Stimulated activated CD4-positive, alpha-beta T cell treated with anti-CD3 and anti-CD28 coated beads, Interleukin-4, amount 100 ng/mL, for 24 hours (primary cell): ENCODE measurements around the gene PHKB.
A peak's percentile ranks its signal among the peaks of the same experiment; 100 is the strongest.

Source experiments
- DNase-seq: peaks from one replicate; pipeline ENCODE4 v3.0.0-alpha.2; 2020

Gene PHKB

DNA sequence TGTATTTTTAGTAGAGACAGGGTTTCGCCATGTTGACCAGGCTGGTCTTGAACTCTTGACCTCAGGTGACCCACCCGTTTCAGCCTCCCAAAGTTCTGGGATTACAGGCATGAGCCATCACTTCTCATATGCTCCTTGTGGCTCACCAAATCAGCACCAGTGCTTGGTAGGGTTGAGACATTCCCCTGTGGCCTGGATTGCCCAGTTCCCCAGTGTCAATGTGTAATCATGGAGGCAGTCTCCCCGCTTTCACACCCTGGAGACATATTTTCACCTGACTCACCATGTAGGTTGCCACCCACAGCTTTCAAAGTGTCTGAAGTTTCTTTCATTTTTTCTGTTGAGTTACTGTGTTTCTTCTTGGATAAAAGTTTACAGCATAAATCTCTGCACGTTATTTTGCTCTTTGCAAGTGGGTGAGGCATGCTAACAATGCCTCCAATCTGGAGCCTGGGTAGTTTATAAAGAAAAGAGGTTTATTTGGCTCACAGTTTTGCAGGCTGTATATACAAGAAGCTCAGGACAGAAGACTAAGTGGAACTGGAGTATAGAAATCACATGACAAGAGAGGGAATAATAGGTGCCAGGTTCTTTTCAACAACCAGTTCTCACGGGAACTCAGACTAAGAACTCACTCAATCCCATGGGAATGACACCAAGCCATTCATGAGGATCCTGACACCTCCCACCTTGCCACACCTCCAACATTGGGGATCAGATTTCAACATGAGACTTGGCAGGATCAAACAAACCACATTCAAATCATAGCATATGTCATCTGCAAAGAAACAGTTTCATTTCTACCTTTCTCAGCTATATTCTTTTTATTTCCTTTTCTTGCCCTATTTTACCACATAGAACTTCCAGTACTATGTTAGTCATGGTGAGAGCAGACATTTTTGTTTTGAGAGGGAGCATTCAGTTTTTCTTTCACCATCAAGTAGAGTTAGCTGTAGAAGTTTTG lies 113.2 kb downstream of the PHKB start:
- DNase-seq, result peak; percentile 59

DNA sequence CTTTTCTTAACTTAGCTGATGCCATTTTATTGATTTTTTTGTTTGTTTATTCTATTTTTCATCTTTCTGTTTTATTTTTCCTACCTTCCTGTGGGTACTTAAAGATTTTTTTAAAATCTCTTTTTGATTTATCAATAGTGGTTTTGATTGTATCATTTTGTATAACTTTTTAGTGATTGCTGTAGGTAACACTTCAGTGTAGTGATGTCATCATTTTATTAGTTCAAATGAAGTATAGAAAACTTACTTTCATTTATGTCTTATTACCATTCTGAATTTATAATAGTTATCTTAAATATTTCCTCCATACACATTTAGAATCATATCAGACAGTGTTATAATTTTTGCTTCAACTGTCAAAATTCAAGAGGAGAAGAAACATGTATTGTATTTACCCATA lies 115.9 kb downstream of the PHKB start:
- DNase-seq, result no peak

DNA sequence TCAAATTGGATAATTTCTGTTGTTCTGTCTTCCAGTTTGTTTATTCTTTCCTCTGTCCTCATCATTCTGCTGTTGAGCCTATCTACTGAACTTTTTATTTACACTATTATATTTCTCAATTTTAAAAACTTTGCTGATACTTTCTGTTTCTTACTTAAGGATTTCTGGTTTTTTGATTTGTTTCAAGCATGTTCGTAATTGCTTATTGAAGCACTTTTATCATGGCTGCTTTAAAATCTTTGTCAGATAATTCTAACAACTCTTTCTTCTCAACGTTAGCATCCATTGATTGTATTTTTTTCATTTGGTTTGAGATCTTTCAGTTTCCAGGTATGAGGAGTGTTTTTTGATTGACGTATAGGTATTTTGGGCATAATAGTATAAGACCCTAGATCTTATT lies 116.9 kb downstream of the PHKB start:
- no peak for DNase-seq

DNA sequence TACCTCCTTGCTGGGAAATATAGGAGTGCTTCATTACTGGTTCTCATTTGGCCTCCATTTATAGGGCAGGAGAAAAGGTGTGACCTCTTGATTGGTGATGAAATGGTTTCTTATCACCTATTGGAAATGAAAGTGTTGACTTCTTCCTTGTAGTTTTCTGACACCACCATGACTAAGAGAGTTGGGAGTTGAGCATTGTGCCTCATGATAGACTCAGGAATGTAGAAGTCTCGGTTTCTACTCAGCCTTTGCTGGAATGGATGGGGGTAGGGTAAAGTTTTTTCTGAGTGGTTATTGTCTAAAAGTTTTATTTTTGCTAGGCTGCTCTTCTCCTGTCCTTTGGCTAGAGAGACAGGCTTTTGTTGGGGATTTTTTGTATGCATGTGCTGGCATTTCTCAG lies 117.4 kb downstream of the PHKB start:
- DNase-seq, result no peak

DNA sequence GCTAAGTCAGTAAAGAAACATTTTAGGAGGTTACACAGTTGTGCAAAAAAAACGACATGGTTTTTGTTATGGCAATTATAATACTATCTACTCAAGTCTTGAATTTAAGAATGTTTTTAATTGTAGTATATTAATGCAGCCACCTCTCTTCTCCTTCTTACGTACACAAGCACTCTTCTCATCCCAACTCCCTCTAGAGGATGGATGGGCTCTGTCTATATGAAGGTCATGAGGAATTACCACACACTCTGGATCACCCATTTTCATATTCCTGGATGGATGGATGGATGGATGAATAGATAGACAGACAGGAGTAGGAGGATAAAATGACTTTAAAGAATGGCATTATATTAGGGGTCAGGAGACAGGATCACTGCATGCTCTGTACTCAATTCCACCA lies 120.0 kb downstream of the PHKB start:
- no peak for DNase-seq

DNA sequence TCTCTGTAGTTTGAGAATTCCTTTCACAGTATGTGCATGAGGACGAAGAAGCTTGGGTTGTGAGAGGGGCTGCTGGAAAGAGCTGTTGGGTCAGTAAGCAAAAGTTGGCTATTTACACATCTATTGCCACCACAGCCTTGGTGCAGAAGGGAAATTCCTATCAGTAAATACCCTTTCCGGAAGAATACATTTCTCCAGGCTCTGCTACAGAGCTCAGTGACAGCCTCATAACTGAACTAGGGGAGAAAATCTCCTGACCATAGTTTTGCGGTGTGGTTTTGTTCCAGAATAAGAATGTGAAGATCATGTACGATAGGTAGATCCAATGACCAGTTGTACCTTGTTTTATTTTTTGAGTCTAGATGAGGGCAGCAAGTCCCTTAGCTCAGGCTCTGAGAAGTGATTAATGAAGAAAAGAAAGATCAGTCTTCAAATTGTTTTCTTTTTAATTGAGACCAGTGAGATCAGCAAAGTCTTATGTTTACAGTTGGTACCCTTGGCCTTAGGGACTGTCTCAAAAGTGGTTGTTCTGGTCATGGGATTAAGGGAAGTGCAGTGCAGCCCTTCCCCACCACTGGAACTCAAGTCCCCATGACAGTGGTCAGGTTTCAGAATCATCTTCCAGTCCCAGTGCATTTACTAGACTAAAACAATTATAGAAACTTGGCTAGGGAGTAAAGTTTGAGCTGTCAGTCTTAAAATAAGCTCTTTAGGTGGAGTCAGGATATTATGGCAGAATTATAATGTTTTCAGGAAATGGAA lies 123.5 kb downstream of the PHKB start:
- no peak for DNase-seq

DNA sequence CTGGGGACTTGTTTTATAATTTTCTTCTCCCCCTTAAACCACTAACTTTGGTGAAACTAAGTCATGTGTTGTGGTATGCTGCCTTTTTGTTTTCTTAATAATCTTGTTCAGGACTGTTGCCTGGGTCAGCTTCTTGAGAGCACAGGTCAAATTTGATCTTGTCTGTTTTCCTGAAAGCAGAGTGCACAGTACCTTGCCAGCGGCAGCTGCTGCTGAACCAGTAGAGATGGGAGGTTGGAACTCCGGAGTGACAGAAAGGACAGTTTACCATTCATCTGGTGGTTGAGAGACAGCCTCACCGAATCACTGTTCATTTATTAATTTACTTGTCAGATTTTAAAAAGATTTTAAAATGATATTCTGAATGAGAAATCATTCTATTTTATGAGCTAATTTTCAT lies 125.0 kb downstream of the PHKB start:
- DNase-seq, result no peak

DNA sequence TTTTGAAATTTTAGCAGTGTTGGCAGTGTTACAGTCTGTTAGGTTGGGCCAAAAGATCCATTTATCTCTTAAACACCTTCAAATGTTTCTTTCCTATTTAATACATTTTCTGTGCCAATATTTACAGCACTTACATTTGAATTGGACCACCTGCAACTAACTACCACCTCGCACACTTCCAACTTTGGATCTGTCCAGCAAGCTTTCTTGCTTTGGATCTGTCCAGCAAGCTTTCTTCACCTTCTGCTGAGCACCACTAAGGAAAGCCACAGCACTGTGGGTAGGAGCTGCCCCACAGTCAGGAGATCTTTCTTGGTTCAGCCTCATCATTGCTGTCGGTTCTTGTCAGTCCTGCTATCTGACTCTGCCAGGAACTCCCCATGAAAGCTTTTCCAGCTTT lies 129.3 kb downstream of the PHKB start:
- DNase-seq, result no peak

DNA sequence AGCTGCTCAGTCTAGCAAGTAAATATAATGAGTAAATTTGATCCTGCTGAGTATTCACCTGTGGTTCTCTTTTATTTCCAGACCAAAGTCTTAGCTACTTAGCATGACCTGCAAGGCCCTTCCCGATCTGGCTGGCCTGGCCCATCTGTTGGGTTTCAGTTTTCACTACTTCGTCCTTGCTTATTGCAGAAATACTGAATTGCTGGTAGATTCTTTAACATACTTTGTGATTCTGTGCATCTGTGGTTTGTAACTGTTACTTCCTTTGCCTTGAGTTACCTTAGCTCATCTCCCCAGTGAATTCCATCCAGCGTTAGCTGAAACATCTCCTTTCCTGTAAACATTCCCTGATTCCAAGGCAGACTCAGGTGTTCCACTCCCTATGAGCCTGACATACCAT lies 131.1 kb downstream of the PHKB start:
- no peak for DNase-seq

DNA sequence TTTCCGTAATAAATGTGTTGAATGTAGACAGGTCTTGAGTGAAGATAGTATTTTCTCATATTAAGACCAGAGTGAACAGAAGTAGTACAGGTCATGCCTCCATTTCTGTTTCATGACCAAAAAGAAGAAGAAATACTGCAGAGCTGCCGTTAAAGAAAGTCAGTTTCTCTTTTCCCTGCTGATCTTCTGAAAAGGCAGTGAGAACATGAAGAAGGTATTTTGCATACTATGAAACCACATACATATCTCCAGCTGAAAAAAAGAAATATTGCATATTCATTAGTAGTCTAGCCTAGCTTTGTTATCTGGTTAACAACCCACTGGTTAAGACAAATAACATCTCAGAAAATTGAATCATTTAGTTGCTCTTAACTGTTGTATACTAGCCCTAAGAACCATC lies 138.4 kb downstream of the PHKB start:
- DNase-seq, result no peak

DNA sequence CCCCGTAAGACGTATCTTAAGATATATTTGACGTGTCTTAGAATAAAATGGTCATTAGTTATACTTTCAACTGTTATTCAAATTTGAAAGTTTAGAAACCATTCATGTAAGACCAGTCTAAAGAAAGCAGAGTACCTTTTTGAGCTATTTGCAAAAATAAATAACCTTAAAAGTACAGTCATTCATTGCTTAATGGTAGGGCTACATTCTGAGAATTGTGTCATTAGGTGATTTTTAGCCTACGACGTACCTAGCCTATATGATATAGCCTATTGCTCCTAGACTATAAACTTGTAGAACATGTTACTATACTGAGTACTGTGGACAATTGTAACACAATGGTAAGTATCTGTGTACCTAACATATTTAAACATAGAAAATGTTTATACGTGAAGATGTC lies 139.2 kb downstream of the PHKB start:
- no peak for DNase-seq

DNA sequence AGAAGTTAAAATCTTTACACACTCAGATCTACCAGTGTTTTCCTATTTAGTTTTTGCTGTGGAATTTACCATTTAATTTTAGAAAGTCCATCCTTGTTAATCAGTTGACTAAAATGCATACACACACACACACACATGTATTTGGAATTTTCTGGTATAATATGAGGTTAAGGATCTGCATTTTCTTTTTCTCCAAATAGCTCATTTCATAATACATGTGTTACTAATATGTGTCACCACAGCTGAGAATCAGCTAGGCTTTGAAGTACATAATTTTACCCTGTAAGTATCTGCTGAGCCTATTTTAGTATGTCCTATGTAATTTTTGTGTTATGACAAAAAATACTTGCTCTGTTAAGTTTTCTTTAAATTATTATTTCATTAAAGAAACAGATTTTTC lies 143.2 kb downstream of the PHKB start:
- DNase-seq, result no peak

DNA sequence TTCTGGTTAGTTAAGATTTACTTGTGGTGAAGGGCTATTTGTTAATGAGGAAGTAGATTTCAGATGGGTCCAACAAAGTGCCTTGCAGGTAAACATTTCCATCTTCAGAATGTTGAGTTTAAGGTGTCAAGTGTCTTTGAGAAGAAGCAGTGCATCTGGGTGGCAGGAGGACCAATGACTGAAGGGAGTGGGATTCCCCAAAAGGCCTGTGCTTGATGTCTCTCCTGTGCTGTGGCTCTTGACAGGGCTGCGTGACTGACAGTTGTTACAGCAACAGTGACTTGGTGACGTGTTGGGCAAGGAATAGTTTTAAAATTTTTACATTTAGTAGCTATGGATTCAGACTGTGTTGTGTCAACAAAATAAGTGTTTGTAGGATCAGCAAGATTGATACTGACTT lies 149.9 kb downstream of the PHKB start:
- no peak for DNase-seq

DNA sequence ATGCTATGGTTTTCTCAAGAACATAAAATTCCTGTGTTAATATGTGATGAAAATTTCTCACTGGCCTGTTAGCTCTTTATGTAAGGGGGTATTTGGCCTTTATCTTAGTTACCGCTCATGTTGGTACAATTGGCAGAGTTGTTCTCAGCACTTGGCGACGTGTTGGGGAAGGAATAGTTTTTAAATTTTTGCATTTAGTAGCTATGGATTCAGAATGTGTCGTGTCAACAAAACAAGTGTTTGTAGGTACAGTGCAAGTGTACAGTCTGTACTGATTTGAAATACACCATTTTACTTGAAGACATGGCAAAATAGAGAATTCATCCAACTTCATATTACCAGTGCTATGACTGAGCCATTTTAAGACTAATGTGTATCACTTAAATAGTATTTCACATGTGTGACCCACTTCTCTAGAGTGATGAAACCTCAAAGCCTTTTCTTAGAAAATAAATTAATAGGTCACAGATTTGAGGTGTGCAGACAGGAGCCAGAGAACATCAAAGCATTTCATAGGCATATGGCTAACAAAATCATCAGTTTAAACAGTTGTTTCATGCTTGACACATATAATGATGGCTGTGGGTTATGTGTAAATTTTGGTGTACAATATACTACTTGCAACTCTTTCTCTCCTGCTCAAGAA lies 150.8 kb downstream of the PHKB start:
- DNase-seq, result no peak

DNA sequence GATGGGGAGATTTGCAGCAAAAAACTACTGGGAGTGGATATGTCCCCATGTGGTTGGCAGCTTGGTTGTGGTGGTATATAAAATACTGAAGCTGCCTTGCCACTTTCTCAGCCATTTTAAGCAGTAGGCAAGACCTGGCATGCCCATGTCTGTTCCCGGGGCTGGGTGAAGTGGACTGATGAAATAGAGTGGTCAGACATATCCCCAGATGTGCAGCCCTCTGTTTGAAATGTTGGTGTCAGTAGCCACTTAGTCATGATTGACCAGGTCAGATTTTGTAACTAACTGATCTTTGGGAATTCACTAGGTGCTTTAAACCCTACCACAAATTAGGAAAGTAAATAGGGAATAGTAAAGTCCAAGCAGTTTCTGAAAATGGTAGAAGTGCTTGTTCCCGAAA lies 151.6 kb downstream of the PHKB start:
- DNase-seq, result no peak

DNA sequence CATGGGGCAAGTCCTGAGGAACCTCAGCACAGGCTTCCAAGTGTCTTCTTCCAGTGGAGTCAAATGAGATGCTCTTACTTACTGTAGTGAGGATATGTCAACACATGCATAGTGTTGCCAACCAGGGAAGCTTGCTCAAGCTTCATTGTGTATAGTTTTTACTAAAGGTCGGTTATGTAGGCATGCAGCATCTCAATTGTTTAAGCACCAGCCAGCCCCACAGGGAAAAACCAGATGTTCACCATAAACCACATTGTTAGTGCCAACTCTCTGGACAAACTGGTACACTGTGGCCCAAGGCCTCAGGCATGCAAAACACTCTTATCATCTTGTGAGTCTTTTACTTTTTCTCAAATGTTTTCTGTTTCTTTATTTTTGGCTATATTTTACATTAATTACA lies 152.1 kb downstream of the PHKB start:
- no peak for DNase-seq

DNA sequence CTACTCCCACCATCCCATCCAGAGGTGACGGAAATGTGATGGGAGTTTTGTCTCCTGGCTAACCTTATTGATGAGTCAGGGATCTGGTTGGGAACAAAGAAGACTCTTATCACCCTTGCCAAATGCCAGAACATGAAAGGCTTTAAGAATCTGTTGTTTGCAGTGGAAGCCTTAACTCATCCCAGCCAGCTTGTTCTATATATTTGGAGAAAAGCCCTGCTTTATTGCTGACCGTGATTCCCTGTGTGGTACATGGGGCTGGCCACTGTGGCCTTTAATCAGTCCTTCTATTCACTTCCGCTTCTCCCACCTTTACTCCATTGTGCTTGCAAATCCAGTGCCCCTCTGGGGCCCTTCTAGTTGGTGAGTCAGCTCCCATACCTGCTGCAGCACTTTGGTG lies 156.6 kb downstream of the PHKB start:
- DNase-seq, result no peak

DNA sequence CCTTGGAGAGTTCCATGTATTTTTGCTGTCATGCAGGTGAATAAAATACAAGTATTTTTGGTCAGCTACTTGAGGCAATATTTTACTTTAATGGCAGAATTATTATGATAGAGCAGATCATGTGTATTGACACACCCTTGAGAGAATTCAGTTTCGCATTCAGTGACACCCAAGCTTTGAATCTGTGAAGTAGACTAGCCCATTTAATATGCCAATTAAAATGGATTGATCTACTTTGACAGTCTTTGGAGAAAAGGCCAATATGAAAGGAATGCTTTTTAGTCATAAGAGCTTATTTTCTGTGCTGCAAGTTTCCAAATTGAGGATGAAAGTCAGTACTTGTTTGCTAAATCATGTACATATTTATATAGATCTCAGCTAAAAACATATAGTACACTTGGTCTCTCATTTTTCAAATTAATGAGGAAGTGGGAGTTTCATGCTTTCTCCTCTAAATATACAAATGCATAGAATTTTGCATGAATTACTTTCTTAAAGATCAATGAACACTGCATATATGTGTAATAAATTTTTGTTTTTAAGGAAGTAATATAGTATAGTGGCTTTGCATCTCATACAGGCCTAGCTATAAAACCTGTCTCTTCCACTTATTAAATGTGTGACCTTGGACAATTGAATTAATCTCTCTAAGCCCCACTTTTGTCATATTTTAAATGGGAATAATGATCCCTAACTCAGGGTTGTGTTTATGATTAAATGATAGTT lies 161.5 kb downstream of the PHKB start:
- no peak for DNase-seq

DNA sequence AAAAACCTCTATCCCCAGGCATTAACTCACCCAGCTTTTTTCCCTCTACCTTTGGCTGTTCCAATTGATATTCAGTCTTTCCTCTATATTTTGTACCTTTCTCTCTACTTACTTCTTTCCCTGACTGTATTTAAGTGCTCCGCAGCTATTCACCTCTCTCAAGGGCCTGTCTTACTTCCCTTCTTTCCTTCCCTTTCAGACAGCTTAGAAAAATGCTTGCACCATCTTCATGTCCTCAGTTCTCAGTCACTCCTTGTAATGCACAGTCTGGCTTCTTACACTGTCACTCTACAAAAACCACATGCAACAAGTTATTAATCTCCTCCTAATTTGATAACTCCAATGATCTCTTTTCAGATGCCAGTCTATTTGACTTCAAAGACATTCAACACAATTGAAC lies 163.4 kb downstream of the PHKB start:
- DNase-seq, result no peak

DNA sequence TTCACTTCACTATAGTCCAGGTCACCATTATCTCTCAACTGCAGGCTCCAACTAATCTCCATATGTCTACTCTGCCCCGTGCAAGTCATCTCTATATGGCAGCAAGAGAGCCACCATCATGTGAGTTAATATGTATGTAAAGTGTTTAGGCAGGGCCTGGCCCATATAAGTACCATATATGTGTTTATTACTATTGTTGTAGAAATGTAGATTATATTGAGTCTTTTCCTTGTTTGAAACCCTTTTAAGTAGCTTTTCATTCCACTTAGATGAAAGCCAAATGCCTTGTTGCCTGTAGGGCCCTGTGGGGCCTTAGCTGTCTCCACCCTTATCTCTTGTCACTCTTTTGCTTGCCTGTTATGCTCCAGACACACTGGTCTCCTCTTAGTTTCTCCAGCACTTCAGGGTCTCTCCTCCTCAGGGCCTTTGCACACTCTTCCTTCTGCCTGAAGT lies 164.0 kb downstream of the PHKB start:
- no peak for DNase-seq

DNA sequence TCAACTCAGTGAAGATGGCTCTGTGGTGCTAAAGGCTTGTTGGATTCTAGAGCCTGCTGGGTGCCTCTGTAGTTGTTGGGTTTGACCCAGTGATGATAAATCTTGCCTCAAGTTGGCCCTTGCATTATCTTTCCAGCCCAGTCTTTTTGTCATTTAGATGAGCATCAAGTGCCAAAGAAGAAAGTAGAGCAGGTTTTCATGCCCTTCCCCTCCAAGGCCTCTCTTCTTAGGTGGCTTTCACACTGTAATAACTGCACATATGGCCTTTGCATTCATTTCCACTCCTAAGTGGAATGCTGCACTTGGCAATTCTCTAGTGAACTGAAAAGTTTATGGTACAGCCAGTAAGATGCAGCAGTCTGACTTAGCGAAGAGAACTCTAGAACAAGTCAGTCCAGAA lies 165.1 kb downstream of the PHKB start:
- no peak for DNase-seq

DNA sequence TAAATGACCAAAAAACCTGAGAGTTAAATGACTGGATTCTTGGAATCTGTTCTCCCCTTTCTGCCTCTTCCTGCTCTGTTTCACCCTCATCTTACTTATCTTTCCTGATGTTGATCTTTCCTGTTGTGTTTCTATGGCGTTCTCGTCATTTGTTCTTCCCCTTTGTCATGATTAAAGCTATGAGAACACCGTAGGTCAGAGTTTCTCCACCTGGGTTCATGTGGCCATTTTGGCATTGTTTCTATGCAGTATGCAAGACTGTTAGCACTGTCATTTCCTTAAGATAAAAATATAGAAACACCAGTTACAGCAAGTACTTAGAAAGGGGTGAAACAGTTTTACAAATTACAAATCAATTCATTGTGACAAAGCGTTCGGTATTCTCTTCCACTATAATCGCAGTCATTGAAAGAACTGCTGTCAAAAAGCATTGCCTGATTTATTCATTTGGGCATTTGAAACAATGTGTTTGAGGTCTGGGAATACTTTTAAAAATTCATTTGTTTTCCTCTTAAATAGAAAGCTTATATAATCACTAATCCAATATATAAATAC lies 166.0 kb downstream of the PHKB start:
- no peak for DNase-seq

DNA sequence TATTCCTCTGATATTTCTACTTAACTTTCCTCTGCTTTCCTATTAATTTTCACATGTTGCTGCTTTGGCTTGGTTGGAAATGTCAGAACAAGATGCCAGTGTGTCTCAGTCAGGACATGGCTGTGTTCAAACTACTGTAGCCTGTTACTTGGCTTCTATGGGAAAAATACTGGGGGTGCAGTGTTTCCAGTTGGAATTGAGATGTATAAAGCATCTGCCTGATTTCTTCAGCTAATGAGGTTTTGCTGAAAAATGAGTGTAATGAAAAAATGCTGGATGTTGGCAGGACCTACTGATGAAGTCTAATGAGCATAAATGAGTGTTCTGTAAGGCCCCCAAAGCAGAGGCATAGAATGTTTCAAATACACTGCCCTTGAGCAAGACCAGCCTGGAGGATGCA lies 166.6 kb downstream of the PHKB start:
- DNase-seq, result no peak
